22Rv1 (cell line): ENCODE results near the gene BRD9.

Experiments
- CTCF ChIP-seq: fragments of 450-650 bp; IDR thresholded peaks from 2 replicates; pipeline ENCODE4 v1.5.1; 2017; ENCODE audit warnings: mild to moderate bottlenecking
- ZFX ChIP-seq: fragments of 450-650 bp; IDR thresholded peaks from 2 replicates; pipeline ENCODE4 v1.6.1; 2017; ENCODE audit warnings: antibody characterized with exemption, borderline replicate concordance

GRCh38 chr5:865771-866170, 26.8 kb downstream of the BRD9 start:
- no peak for TF ChIP-seq CTCF
- TF ChIP-seq ZFX = no peak
